Amniotic stem cell (primary cell): ENCODE data around the gene PDCD7.
"Not testable (repeated sequence)": the region's sequence is repeated elsewhere in the genome, so short reads cannot be mapped to it uniquely, and the experiment has no call there.

ENCODE experiments used
- DNase-seq: peaks from one replicate; lab custom pipeline; 2025; lab: John Stamatoyannopoulos, UW

Gene PDCD7

GRCh38 chr15:65133548-65134200, at the start of gene PDCD7:
PDCD7 (minus strand) TSS chr15:65133808; CDS start chr15:65133781, 27 bp downstream.
- DNase-seq = peak; percentile 84

- no peak for DNase-seq
Measured at GRCh38 chr15:65182538-65182937, 48.9 kb upstream of the PDCD7 start.

GRCh38 chr15:65181582-65182353, 48.2 kb upstream of the PDCD7 start:
- not testable (repeated sequence) for DNase-seq

- no peak for DNase-seq
Measured at GRCh38 chr15:65180167-65180566, 46.6 kb upstream of the PDCD7 start.

- DNase-seq = no peak
Measured at GRCh38 chr15:65177901-65178300, 44.3 kb upstream of the PDCD7 start.

GRCh38 chr15:65176056-65176455, 42.4 kb upstream of the PDCD7 start:
- no peak for DNase-seq

- DNase-seq = no peak
Measured at GRCh38 chr15:65175511-65175910, 41.9 kb upstream of the PDCD7 start.

GRCh38 chr15:65174509-65174908, 40.9 kb upstream of the PDCD7 start:
- no peak for DNase-seq

- no peak for DNase-seq
Measured at GRCh38 chr15:65172531-65172930, 38.9 kb upstream of the PDCD7 start.

GRCh38 chr15:65171428-65171827, 37.8 kb upstream of the PDCD7 start:
- DNase-seq = no peak

- DNase-seq = no peak
Measured at GRCh38 chr15:65165875-65166274, 32.3 kb upstream of the PDCD7 start.

- no peak for DNase-seq
Measured at GRCh38 chr15:65164139-65164538, 30.5 kb upstream of the PDCD7 start.

- DNase-seq = no peak
Measured at GRCh38 chr15:65163041-65163440, 29.4 kb upstream of the PDCD7 start.

- DNase-seq = no peak
Measured at GRCh38 chr15:65156692-65157091, 23.1 kb upstream of the PDCD7 start.

- no peak for DNase-seq
Measured at GRCh38 chr15:65154720-65155119, 21.1 kb upstream of the PDCD7 start.

GRCh38 chr15:65147902-65148301, 14.3 kb upstream of the PDCD7 start:
- DNase-seq = no peak

- DNase-seq = no peak
Measured at GRCh38 chr15:65146438-65146837, 12.8 kb upstream of the PDCD7 start.

- DNase-seq = not testable (repeated sequence)
Measured at GRCh38 chr15:65138631-65139030, 5.0 kb upstream of the PDCD7 start.

- not testable (repeated sequence) for DNase-seq
Measured at GRCh38 chr15:65137893-65138292, 4.3 kb upstream of the PDCD7 start.

- DNase-seq = not testable (repeated sequence)
Measured at GRCh38 chr15:65137089-65137488, 3.5 kb upstream of the PDCD7 start.

- no peak for DNase-seq
Measured at GRCh38 chr15:65134538-65134937, 930 bp upstream of the PDCD7 start.

- no peak for DNase-seq
Measured at GRCh38 chr15:65132878-65133547, 595 bp downstream of the PDCD7 start.

- DNase-seq = no peak
Measured at GRCh38 chr15:65130941-65131340, 2.7 kb downstream of the PDCD7 start.
